GM18519 (cell line): ENCODE measurements around the gene SOX6.

Source experiments
- ATAC-seq: cut with Tn5 transposase; IDR thresholded peaks from one replicate; pipeline ENCODE4 v1.9.1; 2021; ENCODE audit warnings: mild to moderate bottlenecking, moderate library complexity; ENCODE audit not compliant: unreplicated experiment, low FRiP score

SOX6 gene

GRCh38 chr11:16365581-16366228, 9.4 kb upstream of the SOX6 start:
- ATAC-seq: no peak

GRCh38 chr11:16364254-16364653, 7.9 kb upstream of the SOX6 start:
- no peak for ATAC-seq

- ATAC-seq: no peak
These were observed 7.4 kb upstream of the SOX6 start for GRCh38 chr11:16363706-16364105.

GRCh38 chr11:16361108-16361865, 4.9 kb upstream of the SOX6 start:
- no peak for ATAC-seq

GRCh38 chr11:16359369-16359768, 3.0 kb upstream of the SOX6 start:
- no peak for ATAC-seq

GRCh38 chr11:16358726-16359125, 2.4 kb upstream of the SOX6 start:
- ATAC-seq: no peak

- ATAC-seq: no peak
These were observed 1.4 kb upstream of the SOX6 start for GRCh38 chr11:16357775-16358174.

- no peak for ATAC-seq
These were observed 531 bp upstream of the SOX6 start for GRCh38 chr11:16356761-16357393.

GRCh38 chr11:16352707-16353106, 3.6 kb downstream of the SOX6 start:
- ATAC-seq: no peak

- ATAC-seq: no peak
These were observed 6.2 kb downstream of the SOX6 start for GRCh38 chr11:16350125-16350524.

GRCh38 chr11:16347928-16348685, 8.2 kb downstream of the SOX6 start:
- ATAC-seq: no peak

GRCh38 chr11:16346975-16347374, 9.4 kb downstream of the SOX6 start:
- no peak for ATAC-seq

- no peak for ATAC-seq
These were observed 14.5 kb downstream of the SOX6 start for GRCh38 chr11:16341853-16342252.

GRCh38 chr11:16338393-16338792, 18.0 kb downstream of the SOX6 start:
- no peak for ATAC-seq

GRCh38 chr11:16337421-16338213, 18.7 kb downstream of the SOX6 start:
- ATAC-seq: no peak

- no peak for ATAC-seq
These were observed 19.6 kb downstream of the SOX6 start for GRCh38 chr11:16336721-16337120.

- no peak for ATAC-seq
These were observed 20.1 kb downstream of the SOX6 start for GRCh38 chr11:16336204-16336603.

- ATAC-seq: no peak
These were observed 20.9 kb downstream of the SOX6 start for GRCh38 chr11:16335236-16335962.

- no peak for ATAC-seq
These were observed 29.6 kb downstream of the SOX6 start for GRCh38 chr11:16326679-16327297.
